ENCODE results near the gene BARHL2. TPM values are rescaled to one million over a fixed set of nuclear protein-coding genes. Genes with fewer than 3 reads are reported as not detected.

The BARHL2 gene
- total and polyA plus RNA-seq, 2 of the 4 experiments (the other 2 are of a cell fraction), result not detected

- Histone ChIP-seq H3K4me3 (ENCODE audit: insufficient read depth, low read depth, low read length) (peak overlapping the region; percentile 44), H3K36me3 (ENCODE audit: control insufficient read depth, insufficient read depth, low read length) (no peaks in the 10 kb centered on the region), H3K27me3 (ENCODE audit: control insufficient read depth, insufficient read depth, low read length) (peaks cover 80% of the 10 kb centered on the region), H4K91ac (ENCODE audit: insufficient read depth, low read depth, low read length) (no peak overlapping the region), H3K18ac (ENCODE audit: low read depth, low read length) (no peak overlapping the region), H3K9me1 (ENCODE audit: insufficient read depth, low read length) (no peaks in the 10 kb centered on the region), H2BK15ac (ENCODE audit: low read depth, low read length) (no peak overlapping the region), H4K20me1 (ENCODE audit: insufficient read depth, low read length) (no peaks in the 10 kb centered on the region), H3K27ac (ENCODE audit: insufficient read depth, low read length) (no peak overlapping the region), H2AK5ac (ENCODE audit: low read depth, low read length) (no peak overlapping the region), H2AK9ac (replicated peaks; ENCODE audit: low read depth, low read length, poor library complexity) (no peak overlapping the region), H2BK20ac (ENCODE audit: low read depth, low read length) (no peak overlapping the region), H3K4me1 (ENCODE audit: control insufficient read depth, insufficient read depth, low read length) (no peaks in the 10 kb centered on the region), H2BK120ac (ENCODE audit: low read depth, low read length) (no peak overlapping the region), H3K23ac (ENCODE audit: low read depth, low read length) (no peak overlapping the region), H3K56ac (ENCODE audit: extremely low read depth, insufficient read depth, low read length) (no peak overlapping the region), H3K9me3 (ENCODE audit: control insufficient read depth, insufficient read depth, low read length) (peaks cover 11% of the 10 kb centered on the region; the same call in 1 of the 2 replicates), H2BK5ac (ENCODE audit: low read depth, low read length, poor library complexity, severe bottlenecking) (no peak overlapping the region), H3K79me1 (ENCODE audit: low read depth in 1 of 2, low read length in 2 of 2) (no peaks in the 10 kb centered on the region), H4K8ac (ENCODE audit: low read depth in 2 of 2, low read length in 2 of 2) (no peak overlapping the region), H2AFZ (replicated peaks; ENCODE audit: low read length, poor library complexity) (peak overlapping the region; percentile 63), H3K9ac (ENCODE audit: low read depth, low read length) (no peak overlapping the region), H3K4ac (ENCODE audit: low read depth, low read length) (no peak overlapping the region), H4K5ac (ENCODE audit: low read depth, low read length) (no peak overlapping the region), H3K14ac (replicated peaks; ENCODE audit: low read depth, low read length) (no peak overlapping the region), H3K4me2 (ENCODE audit: low read depth, low read length) (peak overlapping the region; percentile 82)
- POLR2A ChIA-PET (ENCODE audit: unreplicated experiment), result no interaction called here
- TF ChIP-seq RCOR1 (IDR thresholded peaks at IDR 0.05; ENCODE audit: insufficient replicate concordance, low read length) (no peak), NFE2L2 (IDR thresholded peaks at IDR 0.05; ENCODE audit: low read depth, low read length) (no peak), USF2 (IDR thresholded peaks at IDR 0.05; ENCODE audit: low read depth, low read length) (no peak), SMC3 (IDR thresholded peaks at IDR 0.05; ENCODE audit: low read depth, low read length) (no peak), ELK1 (IDR thresholded peaks at IDR 0.05; ENCODE audit: borderline replicate concordance, low read depth, low read length) (no peak), BHLHE40 (IDR thresholded peaks at IDR 0.05; ENCODE audit: low read depth, low read length) (no peak), RAD21 (IDR thresholded peaks at IDR 0.05; ENCODE audit: low read length) (no peak), CTCF (conservative IDR thresholded peaks at IDR 0.05; ENCODE audit: low read depth, low read length) (no peak)
- CTCF ChIA-PET, result no interaction called here
- BruUV-seq (replicated peaks), result no TSS peak
- in situ Hi-C loops (cut with MboI; ENCODE audit: low sequenced_read_pairs) (no loop called here), dilution Hi-C loops (cut with HindIII; ENCODE audit: low sequenced_read_pairs, unreplicated experiment) (no loop called here), intact Hi-C loops (cut with micrococcal nuclease) (no loop called here)
- DNase-seq (peak; percentile 5), ATAC-seq (ENCODE audit: low read depth) (0 out of 2 replicates have a peak, but pooled peaks have one; percentile 37)
- WGBS, 2 experiments (ENCODE audit: extremely low coverage in 2 of 2, insufficient read length in 1 of 2), result 5% methylated on average over 45 of the region's 94 CpGs; no CpG with 5 or more reads in 1 of the 2 experiments
Observed at GRCh38 chr1:90717665-90718410, 736 bp upstream of the BARHL2 start.

Measured in IMR-90 (cell line).